Endothelial cell of umbilical vein (primary cell): ENCODE results near the gene TOX2. TPM values are rescaled to one million over a fixed set of nuclear protein-coding genes. Genes with fewer than 3 reads are reported as not detected.

ENCODE experiments used
- BruUV-seq: library from RNA; stranded (reverse); fragments of 400-500 nt; replicated peaks from 2 replicates; lab custom pipeline; 2021; lab: Mats Ljungman, UMichigan
- CTCF ChIA-PET: fragments of 300-600, 350-600 bp; sonication (Branson Sonifier 250); formaldehyde crosslinking; loops from one replicate; lab custom pipeline; 2021; ENCODE audit warnings: antibody characterized with exemption, inconsistent platforms; lab: Charles Lee
- POLR2A ChIA-PET: fragments of 300-600, 350-600 bp; sonication (Branson Sonifier 250); formaldehyde crosslinking; loops from one replicate; lab custom pipeline; 2021; ENCODE audit warnings: antibody characterized with exemption, inconsistent platforms; lab: Charles Lee
- DNase-seq: peaks from one replicate; pipeline ENCODE4 v3.0.0-alpha.2; 2011; ENCODE audit warnings: low read depth, low spot score
- FAIRE-seq: peaks from 2 replicates; lab custom pipeline; 2011; peaks lifted over from hg19 to GRCh38; lab: Jason Lieb, UNC
- H2AFZ ChIP-seq: 2 replicates; pipeline ENCODE4 v1.6.0; 2012; ENCODE audit warnings: low read depth, low read length, control low read depth, inconsistent platforms
- H3K27ac ChIP-seq: 2 replicates; pipeline ENCODE4 v1.5.1; 2011; ENCODE audit warnings: low read depth, mild to moderate bottlenecking, control low read depth, low read length, moderate library complexity; ENCODE audit not compliant: insufficient read depth
- H3K27me3 ChIP-seq, 2 experiments: 2 replicates each; pipeline versions ENCODE4 v1.6.0 to v1.6.1; 2011; ENCODE audit warnings: low read length in 2 of 2, mixed read lengths in 1 of 2; ENCODE audit not compliant: control insufficient read depth in 2 of 2, insufficient read depth in 2 of 2
- H3K36me3 ChIP-seq, 2 experiments: 2 replicates in 1 of 2; 3 replicates in 1 of 2; pipeline ENCODE4 v1.5.1; 2011; ENCODE audit warnings: low read length in 2 of 2, mild to moderate bottlenecking in 1 of 2, moderate library complexity in 1 of 2; ENCODE audit not compliant: control insufficient read depth in 2 of 2, insufficient read depth in 2 of 2; ENCODE audit errors: extremely low read depth in 1 of 2
- H3K4me1 ChIP-seq: 3 replicates; pipeline ENCODE4 v1.5.1; 2011; ENCODE audit warnings: mild to moderate bottlenecking, low read length; ENCODE audit not compliant: control insufficient read depth, insufficient read depth; ENCODE audit errors: extremely low read depth
- H3K4me2 ChIP-seq: 2 replicates; pipeline ENCODE4 v1.6.1; 2011; ENCODE audit warnings: low read length, control low read depth, mixed read lengths; ENCODE audit not compliant: insufficient read depth
- H3K4me3 ChIP-seq, 3 experiments: fragments of 200-600 bp in 1 of 3; sonication (generic), shearing (Covaris generic) in 1 of 3; replicated peaks in 1 of 3; 2 replicates each; pipeline ENCODE4 v1.5.1; 2011 to 2016; ENCODE audit warnings: control low read depth in 3 of 3, low read length in 3 of 3, mild to moderate bottlenecking in 2 of 3, inconsistent platforms in 1 of 3, low read depth in 1 of 3, moderate library complexity in 1 of 3; ENCODE audit not compliant: insufficient read depth in 1 of 3
- H3K79me2 ChIP-seq: 2 replicates; pipeline ENCODE4 v1.6.0; 2012; ENCODE audit warnings: low read length, inconsistent platforms; ENCODE audit not compliant: control insufficient read depth, insufficient read depth
- H3K9ac ChIP-seq: replicated peaks from 2 replicates; pipeline ENCODE3; 2011; ENCODE audit warnings: low read length, control low read depth; ENCODE audit not compliant: insufficient read depth; ENCODE audit errors: extremely low read depth
- H3K9me1 ChIP-seq: replicated peaks from 3 replicates; pipeline ENCODE4 v1.6.0; 2011; ENCODE audit warnings: mild to moderate bottlenecking, low read length; ENCODE audit not compliant: control insufficient read depth, insufficient read depth; ENCODE audit errors: extremely low read depth
- H3K9me3 ChIP-seq: replicated peaks from 2 replicates; pipeline ENCODE4 v1.5.1; 2012; ENCODE audit warnings: low read length, inconsistent platforms; ENCODE audit not compliant: control insufficient read depth, insufficient read depth
- H4K20me1 ChIP-seq: replicated peaks from 2 replicates; pipeline ENCODE3; 2011; ENCODE audit warnings: mild to moderate bottlenecking, low read length; ENCODE audit not compliant: control insufficient read depth, insufficient read depth; ENCODE audit errors: extremely low read depth
- JUN ChIP-seq: IDR thresholded peaks from 2 replicates; pipeline ENCODE4 v1.6.1; 2011; ENCODE audit warnings: borderline replicate concordance, low read depth; ENCODE audit not compliant: insufficient read length, insufficient read depth
- POLR2A ChIP-seq: IDR thresholded peaks from 2 replicates; pipeline ENCODE4 v1.6.1; 2012; ENCODE audit warnings: low read depth, mild to moderate bottlenecking, control low read depth, low read length
- dilution Hi-C: fragments of 300-500 bp; cut with MboI; formaldehyde crosslinking; loops from one replicate; pipeline ENCODE4 v1.15.0; 2019; ENCODE audit warnings: low sequenced_read_pairs; ENCODE audit not compliant: extremely low pct_ligation_motif_present
- intact Hi-C: fragments of 100-400 bp; cut with micrococcal nuclease; formaldehyde crosslinking; loops from one replicate; pipeline ENCODE4 v1.10.0; 2022
- polyA plus RNA-seq, 4 experiments: library from polyadenylated mRNA; depleted of rRNA in 3 of 4; stranded (reverse) in 3 of 4; unstranded in 1 of 4; fragments of >200 nt; gene quantifications; 2 replicates each; pipeline versions ENCODE4 v1.2.1 to v1.2.3, GENCODE V29; 2011 to 2012; ENCODE audit warnings: missing spikeins in 1 of 4
- total RNA-seq: library from RNA; stranded (reverse); gene quantifications from 2 replicates; pipeline ENCODE4 v1.2.3, GENCODE V29; 2021
- TF ChIP-seq, protein P1 (sequence below), 2 donors: IDR thresholded peaks; 1 replicate in 1 of 2; 2 replicates in 1 of 2; pipeline ENCODE4 v1.5.1; 2011; ENCODE audit warnings: low read length in 2 of 2, mild to moderate bottlenecking in 2 of 2, moderate library complexity in 2 of 2, control low read depth in 1 of 2, inconsistent platforms in 1 of 2, low read depth in 1 of 2; ENCODE audit not compliant: insufficient read depth in 1 of 2; ENCODE audit errors: extremely low read depth in 1 of 2

TOX2 gene
- total and polyA plus RNA-seq, 2 donors (not counting 3 experiments of a cell fraction or from before 2014, with no cell fraction given) = 7.0 to 18.6 TPM

DNA sequence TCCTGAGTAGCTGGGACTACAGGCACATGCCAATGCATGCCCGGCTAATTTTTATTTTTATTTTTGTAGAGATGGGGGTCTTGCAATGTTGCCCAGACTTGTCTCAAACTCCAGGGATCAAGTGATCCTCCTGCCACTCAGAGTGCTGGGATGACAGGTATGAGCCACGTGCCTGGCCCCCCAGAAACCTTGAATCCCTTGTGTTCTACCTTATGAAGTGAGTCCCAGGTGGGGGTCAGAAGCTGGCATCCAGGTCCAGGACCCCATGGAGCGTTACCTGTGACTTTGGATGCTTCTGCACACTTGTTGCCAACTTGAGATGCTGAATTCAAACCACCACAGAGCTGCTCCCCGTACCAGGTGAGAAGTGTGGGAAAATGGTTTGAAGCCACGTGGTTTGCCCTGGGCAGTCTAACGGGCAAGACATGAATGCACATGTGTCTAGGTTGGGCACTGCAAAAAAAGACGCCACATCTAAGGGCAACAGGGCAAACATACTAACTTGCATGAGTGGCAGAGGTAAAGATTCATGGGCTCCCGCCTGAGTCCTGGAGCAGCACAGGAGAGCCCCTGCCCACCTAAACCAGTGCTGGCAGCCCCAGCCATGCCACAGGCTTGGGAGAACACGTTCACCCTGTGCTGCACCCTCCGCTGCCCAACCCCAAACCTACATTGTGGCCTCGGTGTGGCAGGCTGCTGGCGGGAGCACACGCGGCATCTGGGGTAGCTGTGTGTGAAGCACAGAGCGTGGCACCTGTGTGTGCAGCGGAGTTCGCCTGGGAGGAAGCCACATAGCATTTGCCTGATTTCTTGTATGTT, 171.2 kb downstream of the TOX2 start:
- intact Hi-C loops = no loop called here
- H2AFZ ChIP-seq = no peak overlapping the region
- TF ChIP-seq JUN (no peak), POLR2A (no peak)
- TF ChIP-seq, protein P1, sequence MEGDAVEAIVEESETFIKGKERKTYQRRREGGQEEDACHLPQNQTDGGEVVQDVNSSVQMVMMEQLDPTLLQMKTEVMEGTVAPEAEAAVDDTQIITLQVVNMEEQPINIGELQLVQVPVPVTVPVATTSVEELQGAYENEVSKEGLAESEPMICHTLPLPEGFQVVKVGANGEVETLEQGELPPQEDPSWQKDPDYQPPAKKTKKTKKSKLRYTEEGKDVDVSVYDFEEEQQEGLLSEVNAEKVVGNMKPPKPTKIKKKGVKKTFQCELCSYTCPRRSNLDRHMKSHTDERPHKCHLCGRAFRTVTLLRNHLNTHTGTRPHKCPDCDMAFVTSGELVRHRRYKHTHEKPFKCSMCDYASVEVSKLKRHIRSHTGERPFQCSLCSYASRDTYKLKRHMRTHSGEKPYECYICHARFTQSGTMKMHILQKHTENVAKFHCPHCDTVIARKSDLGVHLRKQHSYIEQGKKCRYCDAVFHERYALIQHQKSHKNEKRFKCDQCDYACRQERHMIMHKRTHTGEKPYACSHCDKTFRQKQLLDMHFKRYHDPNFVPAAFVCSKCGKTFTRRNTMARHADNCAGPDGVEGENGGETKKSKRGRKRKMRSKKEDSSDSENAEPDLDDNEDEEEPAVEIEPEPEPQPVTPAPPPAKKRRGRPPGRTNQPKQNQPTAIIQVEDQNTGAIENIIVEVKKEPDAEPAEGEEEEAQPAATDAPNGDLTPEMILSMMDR (IDR thresholded peaks at IDR 0.05; ENCODE audit: extremely low read depth in 1 of 2, insufficient read depth in 1 of 2, low read depth in 1 of 2, low read length in 2 of 2) = no peak
- H3K36me3 ChIP-seq = no peaks in the 10 kb centered on the region
- BruUV-seq = no TSS peak
- no peaks in the 10 kb centered on the region for H3K79me2 ChIP-seq
- H3K9me3 ChIP-seq = no peaks in the 10 kb centered on the region
- H3K4me2 ChIP-seq = no peak overlapping the region
- H3K4me3 ChIP-seq = no peak overlapping the region
- FAIRE-seq = no peak
- no peaks in the 10 kb centered on the region for H3K9me1 ChIP-seq
- H3K27me3 ChIP-seq = peaks cover 0 to 2% of the 10 kb centered on the region in 2 experiments
- ChIA-PET CTCF (no interaction called here), POLR2A (no interaction called here)
- H3K27ac ChIP-seq = no peak overlapping the region
- H4K20me1 ChIP-seq = no peaks in the 10 kb centered on the region
- dilution Hi-C loops = no loop called here
- no peaks in the 10 kb centered on the region for H3K4me1 ChIP-seq
- H3K9ac ChIP-seq = no peak overlapping the region
- no peak for DNase-seq
